ENCODE data around the gene CORO7. TPM values are rescaled to one million over a fixed set of nuclear protein-coding genes. Genes with fewer than 3 reads are reported as not detected.

CORO7 gene
- polyA plus RNA-seq, 2 of the 4 experiments (the other 2 are of a cell fraction): 6.0 to 11.9 TPM

DNA sequence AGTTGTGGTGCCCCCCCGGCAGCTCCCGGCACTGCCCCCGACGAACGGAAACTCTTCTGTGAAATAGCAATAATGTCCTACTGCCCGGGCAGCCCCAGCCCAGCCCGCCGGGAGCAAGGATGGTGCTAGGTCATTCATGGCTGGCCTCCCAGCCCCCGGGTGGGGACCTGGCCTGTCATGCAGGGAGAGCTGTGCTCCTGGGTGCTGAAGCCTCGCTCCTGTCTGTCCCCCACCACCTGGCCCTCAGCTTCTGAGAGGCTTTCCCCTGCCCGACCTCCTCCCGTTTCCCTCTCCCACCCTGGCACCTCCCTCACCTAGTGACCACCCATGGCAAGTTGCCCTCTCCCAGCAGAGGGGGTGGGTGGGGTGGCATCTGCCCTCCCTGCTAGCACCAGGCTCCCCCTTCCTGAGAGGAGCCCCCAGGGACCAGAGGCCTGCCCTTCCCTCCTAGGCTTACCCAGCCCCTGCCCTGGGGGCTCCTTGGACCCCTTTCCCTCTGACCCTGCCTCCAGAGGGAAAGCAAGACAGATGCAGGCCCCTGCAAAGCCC is 78.8 kb downstream of the CORO7 start:
- no peak overlapping the region for H3K4me2 ChIP-seq
- ChIA-PET POLR2A (interaction anchor here (0.6 kb wide), 1 partner anchor 30 kb away, joined by 3 read pairs; no protein-coding TSS in a partner anchor), CTCF (interaction anchor here (0.9 to 22.8 kb wide), 8 partner anchors 8 to 67 kb away, joined by 3 to 423 read pairs (median 34); partner anchors contain the start of genes GLIS2 and PAM16)
- H3K9me3 ChIP-seq: no peaks in the 10 kb centered on the region
- DNase-seq (ENCODE audit: low read depth in 1 of 2, low spot score in 1 of 2): no peak
- ATAC-seq: peak in 1 of 2 experiments; percentile 5; a peak in 2 of 6 replicates
- TF ChIP-seq, protein P1, sequence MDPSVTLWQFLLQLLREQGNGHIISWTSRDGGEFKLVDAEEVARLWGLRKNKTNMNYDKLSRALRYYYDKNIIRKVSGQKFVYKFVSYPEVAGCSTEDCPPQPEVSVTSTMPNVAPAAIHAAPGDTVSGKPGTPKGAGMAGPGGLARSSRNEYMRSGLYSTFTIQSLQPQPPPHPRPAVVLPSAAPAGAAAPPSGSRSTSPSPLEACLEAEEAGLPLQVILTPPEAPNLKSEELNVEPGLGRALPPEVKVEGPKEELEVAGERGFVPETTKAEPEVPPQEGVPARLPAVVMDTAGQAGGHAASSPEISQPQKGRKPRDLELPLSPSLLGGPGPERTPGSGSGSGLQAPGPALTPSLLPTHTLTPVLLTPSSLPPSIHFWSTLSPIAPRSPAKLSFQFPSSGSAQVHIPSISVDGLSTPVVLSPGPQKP (IDR thresholded peaks at IDR 0.05; ENCODE audit: low read depth, low read length): no peak
- TF ChIP-seq POLR2AphosphoS2 (conservative IDR thresholded peaks at IDR 0.05; ENCODE audit: low read length) (0 out of 2 replicates have a peak, but pooled peaks have one; percentile 44), CEBPB (IDR thresholded peaks at IDR 0.05) (no peak), BHLHE40 (IDR thresholded peaks at IDR 0.05; ENCODE audit: low read depth, low read length) (no peak), SREBF2 (IDR thresholded peaks at IDR 0.05) (no peak)
- TF ChIP-seq, protein P2, sequence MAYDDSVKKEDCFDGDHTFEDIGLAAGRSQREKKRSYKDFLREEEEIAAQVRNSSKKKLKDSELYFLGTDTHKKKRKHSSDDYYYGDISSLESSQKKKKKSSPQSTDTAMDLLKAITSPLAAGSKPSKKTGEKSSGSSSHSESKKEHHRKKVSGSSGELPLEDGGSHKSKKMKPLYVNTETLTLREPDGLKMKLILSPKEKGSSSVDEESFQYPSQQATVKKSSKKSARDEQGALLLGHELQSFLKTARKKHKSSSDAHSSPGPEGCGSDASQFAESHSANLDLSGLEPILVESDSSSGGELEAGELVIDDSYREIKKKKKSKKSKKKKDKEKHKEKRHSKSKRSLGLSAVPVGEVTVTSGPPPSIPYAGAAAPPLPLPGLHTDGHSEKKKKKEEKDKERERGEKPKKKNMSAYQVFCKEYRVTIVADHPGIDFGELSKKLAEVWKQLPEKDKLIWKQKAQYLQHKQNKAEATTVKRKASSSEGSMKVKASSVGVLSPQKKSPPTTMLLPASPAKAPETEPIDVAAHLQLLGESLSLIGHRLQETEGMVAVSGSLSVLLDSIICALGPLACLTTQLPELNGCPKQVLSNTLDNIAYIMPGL (CRISPR knock-in tag; IDR thresholded peaks at IDR 0.05; ENCODE audit: borderline replicate concordance): no peak
- TF ChIP-seq, protein P3, sequence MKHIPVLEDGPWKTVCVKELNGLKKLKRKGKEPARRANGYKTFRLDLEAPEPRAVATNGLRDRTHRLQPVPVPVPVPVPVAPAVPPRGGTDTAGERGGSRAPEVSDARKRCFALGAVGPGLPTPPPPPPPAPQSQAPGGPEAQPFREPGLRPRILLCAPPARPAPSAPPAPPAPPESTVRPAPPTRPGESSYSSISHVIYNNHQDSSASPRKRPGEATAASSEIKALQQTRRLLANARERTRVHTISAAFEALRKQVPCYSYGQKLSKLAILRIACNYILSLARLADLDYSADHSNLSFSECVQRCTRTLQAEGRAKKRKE (CRISPR knock-in tag; IDR thresholded peaks at IDR 0.05; ENCODE audit: low read depth): no peak
- no peak for FAIRE-seq
- 75% methylated on average over 8 of the region's 12 CpGs for WGBS (ENCODE audit: missing lambda C conversion rate)
- peak overlapping the region in 1 of 2 experiments; percentile 27; a peak in 1 of 6 replicates for H3K27ac ChIP-seq
- H3K4me1 ChIP-seq: peaks cover 17% of the 10 kb centered on the region; the same call in 2 of the 3 replicates
- no peak overlapping the region for H3K4me3 ChIP-seq

DNA sequence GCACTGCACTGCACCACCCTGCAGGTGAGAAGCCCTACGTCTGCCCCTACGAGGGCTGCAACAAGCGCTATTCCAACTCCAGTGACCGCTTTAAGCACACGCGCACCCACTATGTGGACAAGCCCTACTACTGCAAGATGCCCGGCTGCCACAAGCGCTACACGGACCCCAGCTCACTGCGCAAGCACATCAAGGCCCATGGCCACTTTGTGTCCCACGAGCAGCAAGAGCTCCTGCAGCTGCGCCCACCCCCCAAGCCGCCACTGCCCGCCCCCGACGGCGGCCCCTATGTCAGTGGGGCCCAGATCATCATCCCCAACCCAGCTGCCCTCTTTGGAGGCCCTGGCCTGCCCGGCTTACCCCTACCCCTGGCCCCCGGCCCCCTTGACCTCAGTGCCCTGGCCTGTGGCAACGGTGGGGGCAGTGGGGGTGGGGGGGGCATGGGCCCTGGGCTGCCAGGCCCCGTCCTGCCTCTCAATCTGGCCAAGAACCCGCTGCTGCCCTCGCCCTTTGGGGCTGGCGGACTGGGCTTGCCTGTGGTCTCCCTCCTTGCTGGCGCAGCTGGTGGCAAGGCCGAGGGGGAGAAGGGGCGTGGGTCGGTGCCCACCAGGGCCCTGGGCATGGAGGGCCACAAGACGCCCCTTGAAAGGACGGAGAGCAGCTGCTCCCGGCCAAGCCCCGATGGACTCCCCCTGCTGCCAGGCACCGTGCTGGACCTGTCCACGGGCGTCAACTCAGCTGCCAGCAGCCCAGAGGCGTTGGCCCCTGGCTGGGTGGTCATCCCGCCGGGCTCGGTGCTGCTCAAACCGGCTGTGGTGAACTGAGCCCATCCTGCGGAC is 79.5 kb downstream of the CORO7 start:
- ATAC-seq (peak in 1 of 2 experiments; percentile 3; a peak in 3 of 6 replicates), DNase-seq (ENCODE audit: low read depth in 1 of 2, low spot score in 1 of 2) (no peak), FAIRE-seq (no peak)
- Histone ChIP-seq H3K4me3 (no peak overlapping the region), H3K4me2 (no peak overlapping the region), H3K27ac (no peak overlapping the region), H3K9me3 (no peaks in the 10 kb centered on the region), H3K4me1 (peaks cover 17% of the 10 kb centered on the region; the same call in 2 of the 3 replicates)
- ChIA-PET POLR2A (interaction anchor here (0.6 to 2.0 kb wide), 2 partner anchors 9 to 29 kb away, joined by 3 to 4 read pairs; no protein-coding TSS in a partner anchor), CTCF (interaction anchor here (2.7 to 22.8 kb wide), 7 partner anchors 7 to 75 kb away, joined by 7 to 423 read pairs (median 59); partner anchors contain the start of genes GLIS2 and PAM16)
- TF ChIP-seq RFX5 (IDR thresholded peaks at IDR 0.05): no peak
- TF ChIP-seq RNF2 (IDR thresholded peaks at IDR 0.05; ENCODE audit: borderline replicate concordance, low read depth): no peak
- TF ChIP-seq CEBPB (IDR thresholded peaks at IDR 0.05): no peak
- no peak for TF ChIP-seq TFCP2L1 (CRISPR knock-in tag; IDR thresholded peaks at IDR 0.05)
- no peak for TF ChIP-seq ZNF302 (CRISPR knock-in tag; IDR thresholded peaks at IDR 0.05)
- no peak for TF ChIP-seq POLR2A (IDR thresholded peaks at IDR 0.05; ENCODE audit: low read length)
- 93% methylated on average over 23 of the region's 41 CpGs for WGBS (ENCODE audit: missing lambda C conversion rate)

DNA sequence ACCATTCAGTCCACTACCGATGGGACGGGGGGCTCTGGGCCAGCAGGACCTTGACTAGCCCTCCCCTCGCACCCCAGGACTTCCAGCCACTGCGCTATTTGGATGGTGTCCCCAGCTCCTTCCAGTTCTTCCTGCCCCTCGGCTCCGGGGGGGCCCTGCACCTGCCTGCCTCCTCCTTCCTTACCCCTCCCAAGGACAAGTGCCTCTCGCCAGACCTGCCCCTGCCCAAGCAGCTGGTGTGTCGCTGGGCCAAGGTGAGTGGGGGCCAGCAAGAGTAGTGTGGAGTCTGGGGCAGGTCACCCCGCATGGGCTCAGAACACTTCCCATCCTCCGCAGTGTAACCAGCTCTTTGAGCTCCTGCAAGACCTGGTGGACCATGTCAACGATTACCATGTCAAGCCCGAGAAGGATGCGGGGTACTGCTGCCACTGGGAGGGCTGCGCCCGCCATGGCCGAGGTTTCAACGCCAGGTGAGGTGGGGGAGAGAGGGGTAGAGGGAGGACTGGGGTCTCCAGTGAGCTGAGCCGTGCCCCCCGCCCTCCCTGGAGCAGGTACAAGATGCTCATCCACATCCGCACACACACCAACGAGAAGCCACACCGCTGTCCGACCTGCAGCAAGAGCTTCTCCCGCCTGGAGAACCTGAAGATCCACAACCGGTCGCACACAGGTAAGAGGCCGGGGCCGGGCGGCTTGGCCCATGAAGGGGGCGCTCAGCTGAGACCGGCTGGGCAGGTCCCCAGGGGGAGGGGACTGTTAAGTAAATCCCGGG is 81.5 kb downstream of the CORO7 start:
- WGBS (ENCODE audit: missing lambda C conversion rate): 94% methylated on average over 23 of the region's 32 CpGs
- no peak for DNase-seq (ENCODE audit: low read depth in 1 of 2, low spot score in 1 of 2)
- no peak overlapping the region for H3K4me3 ChIP-seq
- H3K4me1 ChIP-seq: peaks cover 21% of the 10 kb centered on the region; the same call in 2 of the 3 replicates
- CTCF ChIA-PET: interaction anchor here (1.2 to 22.8 kb wide), 10 partner anchors 14 to 81 kb away, joined by 3 to 423 read pairs (median 6); partner anchors contain the start of gene GLIS2
- POLR2A ChIA-PET: interaction anchor here (2.0 kb wide), 1 partner anchor 11 kb away, joined by 4 read pairs; no protein-coding TSS in a partner anchor
- H3K9me3 ChIP-seq: no peaks in the 10 kb centered on the region
- ATAC-seq: no peak
- no peak for FAIRE-seq
- H3K27ac ChIP-seq: no peak overlapping the region
- no peak overlapping the region for H3K4me2 ChIP-seq
- no peak for TF ChIP-seq RARB (CRISPR knock-in tag; IDR thresholded peaks at IDR 0.05)
- TF ChIP-seq, protein P1 (IDR thresholded peaks at IDR 0.05; ENCODE audit: low read depth, low read length): no peak
- no peak for TF ChIP-seq TP53 (CRISPR knock-in tag; IDR thresholded peaks at IDR 0.05)
- 0 out of 5 replicates have a peak, but pooled peaks of 1 of the 2 experiments have one; percentile 13 for TF ChIP-seq JUN (IDR thresholded peaks at IDR 0.05)

Measured in A549 (cell line).